HG03460 (cell line): ENCODE measurements around the gene TPD52L2.

Experiments
- ATAC-seq: cut with Tn5 transposase; IDR thresholded peaks from one replicate; pipeline ENCODE4 v1.9.1; 2021; ENCODE audit not compliant: unreplicated experiment

Gene TPD52L2

DNA sequence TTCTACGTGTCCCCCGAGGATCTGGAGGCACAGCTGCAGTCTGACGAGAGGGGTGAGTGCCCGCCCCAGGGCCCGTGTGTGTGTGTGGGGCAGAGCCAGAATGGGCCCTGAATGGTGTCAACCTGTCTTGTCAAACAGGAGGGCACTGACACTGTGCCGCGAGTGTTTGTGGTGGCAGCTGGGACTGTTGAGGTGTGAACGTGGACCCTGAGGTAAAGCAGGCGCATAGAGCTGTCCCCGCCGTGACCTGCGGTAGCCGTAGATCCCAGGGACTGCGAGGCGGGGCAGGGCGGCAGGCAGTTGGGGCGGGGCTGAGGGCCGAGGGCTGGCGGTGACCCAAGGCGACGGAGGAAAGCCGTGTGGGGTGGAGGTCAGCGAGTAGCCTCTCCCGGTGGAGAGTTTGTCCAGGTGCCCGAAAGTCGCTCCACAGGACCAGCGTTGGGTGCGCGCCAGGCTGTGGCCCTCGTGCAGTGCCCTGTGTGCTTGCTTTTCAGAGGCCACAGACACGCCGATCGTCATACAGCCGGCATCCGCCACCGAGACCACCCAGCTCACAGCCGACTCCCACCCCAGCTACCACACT is 66.0 kb downstream of the TPD52L2 start:
- ATAC-seq, result no peak

DNA sequence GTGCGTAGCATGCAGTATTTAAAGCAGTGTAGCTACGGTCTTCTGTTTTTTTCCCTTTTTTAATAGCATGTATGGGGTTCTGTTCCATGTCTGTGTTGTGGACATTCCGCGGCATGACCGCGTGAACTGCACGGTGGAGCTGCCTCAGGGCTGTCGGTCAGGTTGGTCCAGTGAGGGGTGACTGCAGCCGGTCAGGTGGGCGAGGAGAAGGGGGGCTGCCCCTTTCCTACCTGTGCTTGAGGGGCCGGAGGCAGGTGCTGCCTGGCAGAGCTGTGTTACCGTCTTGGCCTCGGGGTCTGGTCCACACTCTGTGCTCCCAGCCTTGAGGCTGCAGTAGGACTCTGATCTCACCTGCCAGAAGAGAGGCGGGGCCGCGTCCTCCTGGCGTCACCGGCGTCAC is 66.7 kb downstream of the TPD52L2 start:
- no peak for ATAC-seq

GRCh38 chr20:63932606-63933160 is 67.6 kb downstream of the TPD52L2 start:
- no peak for ATAC-seq

DNA sequence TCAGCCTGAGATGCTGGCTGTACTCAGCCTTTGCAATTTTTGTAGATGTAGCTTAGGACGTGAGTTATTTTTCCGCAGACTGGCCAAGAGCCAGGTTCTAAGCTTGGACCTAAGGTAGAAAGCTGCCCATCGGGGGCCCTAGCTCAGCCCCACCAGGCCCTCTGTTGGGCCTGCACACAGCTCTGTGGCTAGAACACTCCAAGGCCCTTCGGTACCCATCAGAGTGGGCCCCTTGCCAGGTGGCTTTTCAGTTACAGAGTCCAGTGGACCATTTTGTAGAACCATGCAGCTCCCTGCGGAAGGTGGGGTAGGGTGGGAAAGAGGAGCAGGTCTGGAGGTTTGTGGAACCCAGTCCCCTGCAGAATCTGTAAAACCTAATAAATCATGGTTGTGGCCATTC is 68.6 kb downstream of the TPD52L2 start:
- no peak for ATAC-seq

- ATAC-seq, result no peak
Measured at GRCh38 chr20:63934271-63935068, 69.4 kb downstream of the TPD52L2 start.

DNA sequence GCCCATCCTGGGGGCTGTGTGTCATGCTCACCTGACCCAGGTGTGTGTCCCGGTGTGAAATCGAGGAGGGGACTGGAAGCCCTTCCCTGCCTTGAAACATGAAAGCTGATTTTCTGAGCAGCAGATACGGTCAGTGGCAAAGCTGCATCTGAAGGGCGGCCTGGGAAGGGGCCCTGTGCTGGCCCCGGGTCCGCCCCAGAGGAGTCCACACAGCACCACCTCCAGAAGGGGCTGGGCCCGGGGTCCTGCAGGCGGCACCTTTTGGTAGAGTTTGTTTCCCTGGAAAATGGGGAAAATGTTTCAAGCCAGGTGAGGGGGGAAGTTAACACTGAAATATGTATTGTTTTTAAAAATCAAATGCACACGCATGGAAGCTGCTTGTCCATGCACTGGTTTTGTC is 70.4 kb downstream of the TPD52L2 start:
- no peak for ATAC-seq

DNA sequence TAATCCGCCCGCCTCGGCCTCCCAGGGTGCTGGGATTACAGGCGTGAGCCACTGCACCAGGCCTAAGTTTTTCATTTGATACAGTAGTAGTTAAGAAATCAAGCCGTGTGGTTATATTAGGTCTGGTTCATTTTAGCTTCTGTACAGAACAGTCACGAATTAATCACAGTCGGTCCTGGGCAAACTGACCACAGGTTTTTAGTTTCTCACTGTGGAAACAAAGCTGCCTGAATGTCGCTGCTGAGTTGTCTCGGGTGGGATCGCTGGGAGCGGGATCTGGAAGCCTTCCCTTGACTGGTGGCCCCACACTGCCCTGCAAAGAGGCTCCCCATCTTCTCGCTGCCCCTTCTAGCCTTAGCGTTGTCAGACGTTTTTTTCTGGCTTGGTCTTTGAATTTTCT is 72.5 kb downstream of the TPD52L2 start:
- ATAC-seq, result no peak

DNA sequence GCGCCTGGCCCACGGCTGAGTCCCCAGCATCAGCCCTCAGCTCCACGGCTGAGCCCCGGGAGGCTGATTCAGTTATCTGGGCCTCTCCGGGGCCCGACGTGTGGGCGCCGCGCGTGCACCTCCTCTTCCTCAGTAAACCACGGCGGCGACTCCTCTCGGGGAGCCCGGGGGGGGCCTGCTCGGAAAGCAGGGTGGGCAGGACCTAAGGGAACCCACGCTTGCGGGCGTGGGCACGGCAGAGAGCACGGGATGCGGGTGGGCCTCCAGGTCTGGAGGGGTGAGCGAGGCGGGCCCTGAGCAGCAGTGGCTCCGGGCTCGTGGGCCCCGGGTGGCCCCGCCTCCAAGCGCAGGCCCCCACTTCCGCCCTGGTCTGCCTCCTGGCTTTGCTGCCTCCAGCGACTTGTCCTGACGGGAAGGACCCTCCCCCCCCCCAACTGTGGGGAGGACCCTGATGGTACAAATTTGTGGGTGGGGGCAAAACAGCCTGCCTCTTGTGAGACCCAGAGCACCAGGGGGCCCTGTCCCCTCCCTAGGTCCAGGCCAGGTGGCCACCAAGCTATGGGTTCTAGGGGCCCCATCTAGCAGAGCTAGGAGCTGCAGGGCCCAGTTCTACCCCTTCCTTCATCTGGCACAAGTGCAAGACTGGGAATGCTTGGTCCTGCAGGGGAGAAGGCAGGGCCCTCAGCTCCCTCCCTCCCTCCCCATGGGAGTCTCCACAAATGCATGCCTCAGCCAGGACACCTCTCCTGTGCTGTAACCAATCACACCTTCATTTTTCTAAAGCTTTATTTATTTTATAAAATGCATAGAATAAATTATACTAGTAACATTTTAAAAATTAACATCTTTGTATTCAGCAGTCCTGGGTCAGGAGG is 74.2 kb downstream of the TPD52L2 start:
- ATAC-seq, result no peak

DNA sequence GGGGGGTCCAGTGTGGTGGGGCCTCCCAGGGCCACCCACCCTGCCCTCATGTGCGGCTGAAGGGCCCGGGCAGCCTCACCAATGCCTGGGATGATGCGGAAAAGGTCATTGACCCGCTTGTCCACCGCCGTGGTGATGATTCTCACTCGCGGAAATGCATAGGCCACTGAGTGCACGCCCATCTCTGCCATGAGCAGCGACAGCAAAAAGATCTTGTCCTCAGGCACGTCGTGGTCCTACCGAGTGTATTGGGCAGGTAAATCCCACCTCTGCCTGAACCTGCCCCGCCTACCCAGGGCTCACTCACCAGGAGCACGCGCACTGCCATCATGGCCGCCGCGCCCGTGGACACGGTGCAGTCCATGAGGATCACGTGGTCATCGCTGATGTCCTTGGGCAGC is 75.0 kb downstream of the TPD52L2 start:
- no peak for ATAC-seq

DNA sequence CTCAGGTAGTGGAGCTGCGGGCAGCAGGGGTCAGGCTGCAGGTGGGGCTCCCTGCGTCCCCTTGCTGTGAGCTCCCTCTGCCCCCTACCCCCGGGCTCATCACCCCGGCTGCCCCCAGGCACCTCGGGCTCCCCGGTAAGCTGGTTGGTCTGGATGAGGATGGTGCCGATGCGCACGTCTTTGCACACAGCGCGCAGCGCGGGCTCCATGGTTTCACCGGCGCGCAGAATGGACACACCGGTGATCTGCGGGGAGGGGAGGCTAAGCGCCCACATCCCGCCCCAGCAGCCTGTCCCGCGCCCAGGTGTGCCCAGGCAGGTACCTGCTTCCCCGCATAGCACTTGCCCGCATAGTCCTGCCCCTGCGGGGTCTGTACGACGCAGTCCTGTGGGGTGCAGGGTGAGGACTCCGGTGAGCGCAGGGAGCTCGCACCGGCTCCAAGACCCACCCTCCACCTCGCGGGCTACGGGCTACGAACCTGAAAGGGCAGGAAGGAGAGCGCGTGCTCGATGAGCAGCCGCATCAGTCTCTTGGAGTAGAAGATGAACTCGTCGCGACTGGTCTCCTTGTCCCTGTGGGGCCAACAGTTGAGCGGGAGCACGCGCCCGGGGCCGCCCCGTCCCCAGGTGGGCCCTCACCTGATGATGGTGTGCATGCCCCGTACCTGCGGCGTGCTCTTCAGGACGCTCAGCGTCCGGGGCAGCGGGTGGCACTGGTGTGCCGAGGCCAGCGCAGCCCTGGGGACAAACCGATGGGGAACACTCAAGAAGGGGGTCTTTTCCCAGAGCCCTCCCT is 75.6 kb downstream of the TPD52L2 start:
- no peak for ATAC-seq
